NCI-H2196 (cell line): ENCODE data around the gene KRT1.
"Not testable (repeated sequence)": the region's sequence is repeated elsewhere in the genome, so short reads cannot be mapped to it uniquely, and the experiment has no call there.

Experiments used
- DNase-seq: peaks from one replicate; lab custom pipeline; 2025; ENCODE audit not compliant: unreplicated experiment; lab: John Stamatoyannopoulos, UW

The KRT1 gene

GRCh38 chr12:52680363-52680762, at the start of gene KRT1:
Gene KRT1 (minus strand): TSS chr12:52680407. CDS start chr12:52680348, 59 bp downstream.
- no peak for DNase-seq

GRCh38 chr12:52729147-52729546, 48.9 kb upstream of the KRT1 start:
- no peak for DNase-seq

- DNase-seq = no peak
These were observed 48.2 kb upstream of the KRT1 start for GRCh38 chr12:52728374-52728773.

- DNase-seq = no peak
These were observed 46.8 kb upstream of the KRT1 start for GRCh38 chr12:52727037-52727436.

- DNase-seq = no peak
These were observed 46.2 kb upstream of the KRT1 start for GRCh38 chr12:52726451-52726850.

GRCh38 chr12:52724384-52724783, 44.2 kb upstream of the KRT1 start:
- no peak for DNase-seq

GRCh38 chr12:52722680-52723079, 42.5 kb upstream of the KRT1 start:
- no peak for DNase-seq

GRCh38 chr12:52721838-52722470, 41.7 kb upstream of the KRT1 start:
- DNase-seq = no peak

- DNase-seq = no peak
These were observed 40.2 kb upstream of the KRT1 start for GRCh38 chr12:52720365-52720886.

- DNase-seq = no peak
These were observed 35.9 kb upstream of the KRT1 start for GRCh38 chr12:52716061-52716460.

GRCh38 chr12:52715416-52715815, 35.2 kb upstream of the KRT1 start:
- DNase-seq = no peak

- no peak for DNase-seq
These were observed 34.7 kb upstream of the KRT1 start for GRCh38 chr12:52714887-52715281.

GRCh38 chr12:52713960-52714886, 34.0 kb upstream of the KRT1 start:
- no peak for DNase-seq

- DNase-seq = not testable (repeated sequence)
These were observed 31.9 kb upstream of the KRT1 start for GRCh38 chr12:52712122-52712521.

GRCh38 chr12:52710730-52711129, 30.5 kb upstream of the KRT1 start:
- DNase-seq = no peak

GRCh38 chr12:52708010-52708409, 27.8 kb upstream of the KRT1 start:
- no peak for DNase-seq

GRCh38 chr12:52704464-52704863, 24.3 kb upstream of the KRT1 start:
- no peak for DNase-seq

GRCh38 chr12:52703878-52704277, 23.7 kb upstream of the KRT1 start:
- no peak for DNase-seq

- no peak for DNase-seq
These were observed 23.2 kb upstream of the KRT1 start, which contains the start of gene KRT77 for GRCh38 chr12:52703424-52703823. Gene KRT77 (minus strand): TSS chr12:52703524. CDS start chr12:52703434, 90 bp downstream.

- DNase-seq = no peak
These were observed 22.1 kb upstream of the KRT1 start for GRCh38 chr12:52702338-52702737.

GRCh38 chr12:52701281-52701680, 21.1 kb upstream of the KRT1 start:
- no peak for DNase-seq

GRCh38 chr12:52699960-52700359, 19.8 kb upstream of the KRT1 start:
- DNase-seq = no peak
